Activated gamma-delta T cell (primary cell): ENCODE results near the gene ADGRG1.
"Not testable (repeated sequence)": the region's sequence is repeated elsewhere in the genome, so short reads cannot be mapped to it uniquely, and the experiment has no call there.

Experiments
- DNase-seq: peaks from one replicate; lab custom pipeline; 2025; lab: John Stamatoyannopoulos, UW

The ADGRG1 gene

GRCh38 chr16:57698812-57699405, 70.5 kb downstream of the ADGRG1 start:
- DNase-seq = no peak

- no peak for DNase-seq
Measured at GRCh38 chr16:57699481-57699880, 71.1 kb downstream of the ADGRG1 start.

- no peak for DNase-seq
Measured at GRCh38 chr16:57699899-57700298, 71.5 kb downstream of the ADGRG1 start.

- no peak for DNase-seq
Measured at GRCh38 chr16:57700781-57701551, 72.5 kb downstream of the ADGRG1 start.

DNA sequence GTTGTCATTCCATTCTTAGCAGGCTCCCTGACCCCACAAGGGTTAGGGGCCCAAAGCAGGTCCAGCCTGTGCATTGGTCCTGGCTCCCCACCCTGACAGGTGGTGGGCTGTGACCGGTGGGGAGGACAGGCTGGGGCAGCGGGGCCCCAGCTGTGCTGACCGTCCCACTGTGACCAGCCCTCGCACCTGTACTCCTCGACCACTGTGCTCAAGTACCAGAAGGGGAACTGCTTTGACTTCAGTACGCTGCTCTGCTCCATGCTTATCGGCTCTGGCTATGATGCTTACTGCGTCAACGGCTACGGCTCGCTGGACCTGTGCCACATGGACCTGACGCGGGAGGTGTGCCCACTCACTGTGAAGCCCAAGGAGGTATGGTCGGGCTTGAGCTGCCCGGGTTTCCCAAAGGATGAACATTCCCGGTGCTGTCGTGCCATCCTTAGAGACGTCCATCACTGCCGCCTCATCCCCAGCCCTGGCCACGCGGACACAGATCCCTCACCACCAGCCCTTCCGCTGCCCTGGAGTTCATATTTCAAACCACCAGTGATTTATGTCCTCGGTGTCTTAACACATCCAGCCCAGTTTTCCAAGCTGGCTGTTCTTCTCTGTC, 73.4 kb downstream of the ADGRG1 start:
- DNase-seq = no peak

DNA sequence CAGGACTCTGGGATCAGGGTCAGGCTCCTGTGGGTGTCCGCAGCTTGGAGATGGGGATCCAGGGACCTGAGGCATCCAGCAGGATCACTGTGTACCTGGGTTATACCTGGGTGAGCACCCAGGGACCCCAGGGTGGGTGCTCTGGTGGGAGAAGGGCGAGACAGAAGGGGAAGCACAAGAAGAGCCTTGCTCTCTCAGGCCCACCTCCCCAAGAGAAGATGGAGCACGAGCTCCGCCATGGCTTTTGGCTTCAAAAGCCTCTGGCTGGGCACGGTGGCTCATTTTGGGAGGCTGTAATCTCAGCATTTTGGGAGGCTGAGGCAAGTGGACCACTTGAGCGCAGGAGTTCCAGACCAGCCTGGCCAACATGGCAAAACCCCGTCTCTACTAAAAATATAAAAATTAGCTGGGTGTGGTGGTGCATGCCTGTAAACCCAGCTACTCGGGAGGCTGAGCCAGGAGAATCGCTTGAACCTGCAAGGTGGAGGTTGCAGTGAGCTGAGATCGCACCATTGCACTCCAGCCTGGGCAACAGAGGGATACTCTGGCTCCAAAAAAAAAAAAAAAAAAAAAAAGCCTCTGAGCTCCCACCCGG, 75.1 kb downstream of the ADGRG1 start:
- DNase-seq = no peak

GRCh38 chr16:57704011-57704904, 75.8 kb downstream of the ADGRG1 start:
- no peak for DNase-seq

DNA sequence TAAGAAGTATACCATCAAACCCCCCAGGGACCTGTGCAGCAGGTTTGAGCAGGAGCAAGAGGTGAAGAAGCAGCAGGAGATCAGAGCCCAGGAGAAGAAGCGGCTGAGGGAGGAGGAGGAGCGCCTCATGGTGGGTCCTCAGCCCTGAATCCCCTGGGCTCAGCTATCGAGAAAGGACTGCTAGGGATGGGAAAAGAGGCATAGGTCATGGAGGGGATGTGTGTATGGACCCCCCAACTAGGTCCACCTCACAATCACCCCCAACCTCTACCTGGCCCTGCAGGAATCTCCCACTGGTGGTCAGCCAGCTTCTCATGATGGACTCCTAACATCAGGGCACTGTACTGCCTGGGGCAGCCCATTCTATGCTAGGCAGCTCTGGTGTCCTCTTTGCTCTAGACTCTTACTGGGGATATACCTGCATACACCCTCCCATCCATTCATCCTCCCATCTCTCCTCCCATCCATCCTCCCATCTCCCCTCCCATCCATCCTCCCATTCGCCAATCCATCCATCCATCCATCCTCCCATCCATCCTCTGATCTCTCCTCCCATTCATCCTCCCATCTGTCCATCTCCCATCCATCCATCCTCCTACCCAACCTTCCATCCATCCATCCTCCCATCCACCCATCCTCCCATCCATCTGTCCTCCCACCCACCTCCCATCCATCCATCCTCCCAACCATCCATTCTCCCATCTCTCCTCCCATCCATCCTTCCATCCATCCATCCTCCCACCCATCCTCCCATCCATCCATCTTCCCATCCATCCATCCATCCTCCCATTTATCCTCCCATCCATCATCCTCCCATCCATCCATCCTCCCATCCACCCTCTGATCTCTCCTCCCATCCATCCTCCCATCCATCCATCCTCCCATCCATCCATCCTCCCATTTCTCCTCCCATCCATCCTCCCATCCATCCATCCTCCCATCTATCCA, 76.7 kb downstream of the ADGRG1 start:
- DNase-seq = no peak

DNA sequence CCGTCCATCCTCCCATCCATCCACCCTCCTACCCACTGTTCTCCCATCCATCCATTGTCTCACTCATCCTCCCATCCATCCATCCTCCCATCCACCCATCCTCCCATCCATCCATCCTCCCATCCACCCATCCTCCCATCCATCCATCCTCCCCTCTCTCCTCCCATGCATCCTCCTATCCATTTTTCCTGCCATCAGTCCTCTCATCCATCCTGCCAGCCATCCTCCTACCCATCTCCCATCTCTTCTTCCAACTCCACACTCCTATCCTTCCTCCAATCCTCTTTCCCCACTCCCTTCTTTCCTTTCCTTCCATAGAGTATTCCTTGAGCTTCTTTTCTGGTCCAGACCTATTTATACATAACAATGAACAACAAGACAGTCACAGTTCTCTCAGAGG, 78.3 kb downstream of the ADGRG1 start:
- DNase-seq = no peak

GRCh38 chr16:57707331-57707730, 78.9 kb downstream of the ADGRG1 start:
- no peak for DNase-seq

DNA sequence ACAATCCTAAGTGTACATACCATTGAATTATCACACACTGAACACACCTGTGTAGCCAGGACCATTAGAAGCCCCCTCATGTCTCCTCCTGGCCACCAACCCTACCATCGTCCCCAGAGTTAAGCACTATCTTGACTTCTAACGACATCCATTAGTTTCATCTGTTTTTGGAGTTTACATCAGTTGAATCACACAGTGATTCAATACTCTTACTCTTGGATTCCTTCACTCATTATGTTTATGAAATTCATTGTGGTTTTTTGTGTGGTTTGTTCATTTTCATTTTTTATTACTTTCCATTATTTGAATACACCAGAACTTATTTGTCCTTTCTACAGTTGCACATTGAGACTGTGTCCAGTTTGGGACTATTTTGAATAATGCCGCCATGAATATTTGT, 79.7 kb downstream of the ADGRG1 start:
- DNase-seq = no peak

DNA sequence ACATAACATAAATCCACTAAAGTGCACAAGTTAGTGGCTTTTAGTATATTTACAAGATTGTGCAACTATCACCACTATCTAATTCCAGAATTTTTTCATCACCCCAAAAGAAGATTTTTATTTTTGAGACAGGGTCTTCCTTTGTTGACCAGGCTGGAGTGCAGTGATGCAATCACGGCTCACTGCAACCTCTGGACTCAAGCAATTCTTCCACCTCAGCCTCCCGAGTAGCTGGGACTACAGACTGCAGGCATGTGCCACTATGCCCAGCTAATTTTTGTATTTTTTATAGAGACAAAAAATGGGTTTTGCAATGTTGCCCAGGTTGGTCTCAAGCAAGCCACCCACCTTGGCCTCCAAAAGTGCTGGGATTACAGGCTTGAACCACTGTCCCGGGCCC, 81.2 kb downstream of the ADGRG1 start:
- no peak for DNase-seq

- no peak for DNase-seq
Measured at GRCh38 chr16:57711346-57711745, 82.9 kb downstream of the ADGRG1 start.

DNA sequence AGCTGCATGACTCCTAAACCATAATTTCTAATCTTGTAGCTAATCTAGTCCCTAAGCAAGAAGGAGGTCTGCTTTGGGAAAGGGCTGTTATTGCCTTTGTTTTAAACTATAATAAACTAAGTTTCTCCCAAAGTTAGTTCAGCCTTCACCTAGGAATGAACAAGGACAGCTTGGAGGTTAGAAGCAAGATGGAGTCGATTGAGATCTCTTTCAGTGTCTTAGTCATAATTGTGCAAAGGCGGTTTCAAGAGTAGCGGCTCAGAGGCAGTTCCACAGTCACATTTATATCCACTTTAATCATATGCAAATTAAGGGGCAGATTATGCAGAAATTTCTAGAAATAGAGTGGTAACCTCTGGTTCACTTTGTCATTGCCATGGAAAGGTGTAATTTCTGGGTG, 83.6 kb downstream of the ADGRG1 start:
- DNase-seq = no peak

DNA sequence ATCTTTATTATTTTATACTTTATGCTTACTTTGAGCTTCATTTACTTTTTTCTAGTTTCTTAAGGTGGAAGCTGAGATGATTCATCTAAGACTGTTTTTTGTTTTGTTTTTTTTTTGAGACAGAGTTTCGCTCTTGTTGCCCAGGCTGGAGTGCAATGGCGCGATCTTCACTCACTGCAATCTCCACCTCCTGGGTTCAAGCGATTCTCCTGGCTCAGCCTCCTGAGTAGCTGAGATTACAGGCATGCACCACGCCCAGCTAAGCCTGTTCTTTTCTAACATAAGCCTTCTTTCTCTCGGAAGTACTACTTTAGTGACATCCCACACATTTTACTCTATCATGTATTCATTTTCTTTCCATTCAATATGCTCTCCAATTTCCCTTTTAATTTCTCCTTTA, 84.1 kb downstream of the ADGRG1 start:
- not testable (repeated sequence) for DNase-seq

- no peak for DNase-seq
Measured at GRCh38 chr16:57713596-57713995, 85.2 kb downstream of the ADGRG1 start.

- DNase-seq = no peak
Measured at GRCh38 chr16:57714047-57714446, 85.6 kb downstream of the ADGRG1 start.
